Measurements from ENCODE around the gene PDZD7.
A peak's percentile ranks its signal among the peaks of the same experiment; 100 is the strongest.

PDZD7 gene

DNA sequence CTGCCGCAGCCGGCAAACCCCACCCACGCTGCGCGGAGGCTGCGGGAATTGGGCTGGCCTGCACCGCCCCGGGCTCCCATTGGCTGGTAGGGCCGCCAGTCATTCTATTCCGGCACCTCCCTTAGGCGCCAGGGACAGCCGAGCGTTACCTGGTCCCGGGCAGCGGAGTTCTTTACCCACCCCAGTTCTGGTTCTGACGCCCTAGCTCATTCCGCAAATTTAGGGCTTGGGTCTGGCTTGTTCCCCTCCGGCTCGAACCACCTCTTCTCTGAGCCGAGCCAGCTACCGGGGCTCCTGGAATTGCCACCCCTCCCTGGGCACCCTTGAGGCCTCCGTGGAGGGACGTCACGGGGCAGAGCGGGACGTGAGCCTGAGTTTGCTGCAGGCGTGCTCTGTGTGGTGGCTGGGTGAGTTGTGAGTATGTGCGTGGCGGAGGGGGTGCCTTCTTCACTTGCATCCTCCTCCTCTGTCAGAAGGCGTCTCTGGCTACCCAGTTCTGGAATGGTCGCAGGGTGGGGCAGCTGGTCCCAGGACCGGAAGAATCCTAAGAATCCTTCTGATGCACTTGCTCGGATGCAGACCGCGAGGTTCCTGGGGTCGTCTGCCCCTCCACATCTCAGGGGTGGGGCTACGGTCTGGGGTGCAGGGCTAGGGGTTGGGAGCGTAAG, at the start of gene PDZD7, which contains the start of gene SFXN3:
PDZD7 (minus strand) TSS at position 2 of the 668 bp plus-strand sequence. CDS start 910 bp downstream, outside the sequence.
SFXN3 (plus strand) TSS at position 107 of the 668 bp plus-strand sequence. CDS start 3,461 bp downstream, outside the sequence.
- DNase-seq = peak; percentile 95

DNA sequence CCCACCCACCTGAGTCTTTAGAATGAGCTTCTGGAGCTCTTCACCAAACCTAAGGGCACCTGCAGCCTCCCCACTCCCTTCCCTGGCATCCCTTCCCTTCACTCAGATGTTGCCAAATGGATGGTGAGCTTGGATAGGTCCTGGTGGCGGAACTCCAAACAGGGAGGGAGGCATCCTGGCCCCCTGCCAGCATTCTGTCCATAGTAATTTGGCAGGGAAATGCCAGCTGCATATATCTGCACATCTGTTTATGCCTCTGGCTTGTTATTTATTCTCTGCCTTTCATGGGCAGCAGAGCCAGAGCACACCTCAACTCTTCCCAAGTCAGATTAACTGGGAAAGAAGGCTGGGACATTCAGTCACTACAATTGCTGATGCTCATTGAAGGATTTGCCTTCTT, 48.9 kb upstream of the PDZD7 start:
- DNase-seq = no peak

DNA sequence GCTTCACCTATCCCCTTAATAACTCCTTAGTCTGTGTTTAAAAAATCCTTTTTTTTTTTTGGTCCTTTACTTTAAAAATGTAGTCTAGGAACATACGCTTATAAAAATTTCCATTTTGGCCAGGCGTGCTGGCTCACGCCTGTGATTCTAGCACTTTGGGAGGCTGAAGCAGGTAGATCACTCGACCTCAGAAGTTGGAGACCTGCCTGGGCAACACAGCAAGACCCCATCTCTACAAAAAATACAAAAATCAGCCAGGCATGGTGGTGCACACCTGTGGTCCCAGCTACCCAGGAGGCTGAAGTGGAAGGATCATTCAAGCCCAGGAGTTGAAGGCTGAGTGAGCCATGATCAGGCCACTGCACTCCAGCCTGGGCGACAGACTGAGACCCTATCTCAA, 45.7 kb upstream of the PDZD7 start:
- no peak for DNase-seq

DNA sequence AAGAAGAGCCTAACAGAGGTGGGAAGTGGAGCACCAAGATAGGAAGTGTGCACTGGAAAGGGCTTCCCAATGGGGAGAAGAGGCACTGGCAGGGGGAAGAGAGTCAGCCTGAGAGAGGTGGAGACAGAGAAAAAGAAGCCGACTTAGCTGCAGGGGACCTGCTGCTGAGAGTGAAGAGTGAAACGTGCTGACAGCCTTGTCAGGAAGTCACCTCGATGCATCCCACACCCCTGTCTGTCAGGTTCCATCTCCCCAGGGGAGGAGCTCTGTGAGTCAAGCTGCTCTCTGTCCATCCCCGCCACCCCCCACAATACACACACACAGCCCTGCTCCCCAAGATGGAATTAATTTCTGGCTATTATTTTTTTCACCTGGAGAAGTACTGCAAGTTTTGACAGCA, 44.8 kb upstream of the PDZD7 start:
- no peak for DNase-seq

DNA sequence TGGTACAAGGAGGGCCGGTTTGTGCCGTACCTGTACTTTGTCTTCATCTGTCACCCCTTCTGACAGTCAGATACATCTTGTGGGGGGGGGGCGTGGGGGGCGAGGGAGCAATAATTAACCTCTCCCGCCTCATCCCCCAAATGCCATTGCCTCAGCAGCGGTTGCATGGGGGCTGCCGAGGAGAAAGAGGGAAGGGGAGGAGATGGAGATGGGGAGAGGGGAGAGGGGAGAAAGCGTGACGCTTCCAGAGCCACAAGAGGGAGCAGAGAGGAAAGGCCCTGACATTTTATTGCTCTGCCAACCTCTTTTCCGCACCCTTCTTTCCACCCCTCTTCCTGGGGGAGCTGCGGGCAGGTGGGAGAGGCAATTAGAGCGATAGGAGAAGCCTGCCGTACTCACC, 42.7 kb upstream of the PDZD7 start:
- DNase-seq = no peak

DNA sequence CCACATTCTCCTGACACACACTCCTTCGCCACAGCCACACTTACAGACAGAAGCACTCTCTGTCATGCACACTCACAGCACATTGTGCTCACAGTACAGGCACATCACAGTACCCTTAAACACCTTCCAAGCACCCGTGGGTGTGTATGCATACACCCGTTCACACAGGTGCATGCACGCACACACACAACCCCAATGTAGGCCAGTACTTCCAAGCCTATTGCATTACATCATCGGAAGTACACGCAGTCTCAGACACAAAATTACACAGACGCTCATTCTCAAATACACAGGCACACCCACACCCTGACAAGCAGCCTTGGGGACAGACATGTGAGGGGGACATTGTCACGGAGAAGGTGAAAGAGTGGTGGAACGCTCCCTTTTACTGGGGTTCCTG, 42.0 kb upstream of the PDZD7 start:
- DNase-seq = no peak

DNA sequence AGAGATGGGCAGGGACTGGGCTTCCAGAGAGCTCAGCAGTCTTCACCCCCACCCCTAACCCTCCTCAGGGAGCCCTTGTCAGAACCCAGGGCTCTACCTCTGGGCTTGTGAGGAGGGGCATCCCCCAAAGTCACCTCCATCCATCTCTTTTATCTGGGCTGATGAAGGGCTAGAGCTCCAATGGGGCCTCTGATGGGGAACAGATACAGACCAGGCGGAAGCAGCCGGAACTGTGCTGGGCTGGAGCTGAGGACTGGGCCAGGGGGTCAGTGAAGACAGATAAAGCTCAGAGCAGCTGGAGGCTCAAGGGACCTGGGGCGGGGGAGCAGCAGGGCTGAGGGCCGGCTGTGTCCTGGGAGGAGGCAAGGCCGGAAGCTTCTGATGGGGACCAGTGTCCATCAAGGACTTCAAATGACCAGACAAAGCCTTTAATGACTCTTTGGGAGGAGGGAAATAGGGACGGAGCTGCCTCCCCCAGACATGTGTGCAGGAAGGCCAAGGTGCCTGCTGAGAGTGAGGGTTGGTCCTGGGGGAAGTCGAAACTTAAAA, 41.0 kb upstream of the PDZD7 start:
- DNase-seq = no peak

DNA sequence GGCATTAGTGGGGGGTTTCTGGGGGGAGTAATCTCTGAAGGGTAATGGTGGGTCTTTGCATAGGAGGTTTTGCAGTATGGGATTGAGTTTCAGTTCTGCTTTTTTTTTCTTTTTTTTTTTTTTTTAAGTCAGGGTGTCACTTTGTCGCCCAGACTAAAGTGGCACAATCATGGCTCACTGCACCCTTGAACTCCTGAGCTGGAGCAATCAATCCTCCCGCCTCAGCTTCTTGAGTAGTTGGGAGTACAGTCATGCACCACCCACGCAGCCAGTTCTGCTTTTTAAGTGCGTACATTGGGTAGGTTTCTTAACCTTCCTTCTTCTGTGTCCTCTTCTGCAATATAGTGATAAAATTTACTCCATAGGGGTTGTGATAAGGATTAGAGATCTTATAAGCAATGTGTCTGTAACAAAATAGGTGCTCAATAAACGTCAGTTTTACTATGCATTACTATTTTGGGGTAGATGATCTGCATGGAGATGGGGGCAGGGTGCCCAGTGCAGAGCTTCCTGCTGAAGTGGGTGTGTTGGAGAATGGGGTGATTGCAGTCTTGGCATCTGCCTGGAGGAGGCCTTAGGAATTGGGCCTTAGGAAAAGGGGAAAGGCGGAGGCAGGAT, 40.4 kb upstream of the PDZD7 start:
- peak; percentile 32 for DNase-seq

DNA sequence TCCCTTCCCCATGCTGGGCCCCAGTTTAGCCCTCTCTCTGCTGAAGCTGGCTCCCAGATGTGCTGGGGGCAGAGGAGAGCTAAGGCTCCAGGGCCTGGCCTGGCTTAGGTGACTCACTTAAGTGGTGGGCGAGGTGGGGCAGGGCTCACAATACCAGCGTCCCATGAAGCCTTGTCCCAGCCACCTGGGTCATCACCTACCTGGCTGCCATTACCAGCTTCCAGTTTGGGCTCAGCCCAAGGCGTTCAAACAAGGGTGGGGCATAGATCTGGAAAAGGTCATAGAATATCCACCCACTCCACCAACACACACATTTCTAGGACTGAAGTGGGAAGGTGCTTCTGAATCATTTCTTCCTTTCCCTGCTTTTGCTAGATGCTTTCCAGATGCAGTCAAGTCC, 39.2 kb upstream of the PDZD7 start:
- DNase-seq = no peak

DNA sequence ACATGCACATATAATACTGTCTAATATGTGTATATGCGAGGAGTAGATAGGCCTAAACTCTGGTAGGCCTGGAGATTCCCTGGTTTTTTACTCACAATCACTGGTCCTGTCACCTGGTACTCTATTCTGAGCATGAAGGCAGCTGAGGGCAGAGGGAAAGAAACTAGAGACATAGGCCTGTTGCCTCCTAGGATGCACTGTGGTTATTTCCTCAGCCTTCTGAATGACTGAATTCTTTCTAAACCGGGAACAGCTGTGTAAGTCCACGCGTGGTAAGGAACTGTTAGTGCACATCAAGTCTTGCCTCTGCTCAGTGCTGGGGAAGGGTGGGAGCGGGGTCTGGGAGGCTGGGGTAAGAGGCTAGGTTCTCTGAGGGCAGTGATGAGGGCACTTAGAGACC, 38.5 kb upstream of the PDZD7 start:
- DNase-seq = no peak

DNA sequence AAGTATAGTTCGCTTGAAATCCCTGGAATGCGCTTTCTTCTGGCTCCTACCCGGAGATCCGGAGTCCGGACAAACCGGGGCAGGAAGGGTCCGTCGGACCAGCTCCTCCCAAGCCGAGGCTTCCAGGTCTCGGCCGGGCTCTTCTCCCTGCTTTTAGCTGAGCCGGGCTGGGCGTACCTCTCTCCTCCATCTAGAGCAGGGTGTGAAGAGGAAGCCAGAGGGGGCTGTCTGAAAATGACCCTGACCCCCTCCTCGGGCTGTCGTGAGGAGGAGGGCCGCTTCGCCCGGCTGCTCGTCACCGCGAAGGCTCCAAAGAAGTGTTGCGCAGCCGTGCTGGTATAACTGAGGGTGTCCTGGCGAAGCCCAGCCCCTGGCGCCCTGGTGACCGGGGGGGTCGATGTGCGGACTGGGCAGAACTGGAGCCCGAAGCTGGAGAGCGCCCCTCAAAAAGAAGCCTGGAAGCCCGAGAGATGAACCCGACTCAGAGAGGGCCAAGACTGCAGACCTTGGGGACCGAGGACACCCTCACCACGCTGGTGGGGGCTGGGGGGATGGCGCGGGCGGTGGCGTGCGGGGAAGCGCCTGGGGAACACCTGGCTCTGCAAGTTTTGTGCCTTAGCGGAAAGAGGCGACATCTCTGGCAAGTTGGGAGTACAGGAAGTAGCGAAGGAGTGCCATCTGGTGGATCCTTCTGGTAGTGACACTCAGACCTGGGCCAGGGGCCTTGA, 36.6 kb upstream of the PDZD7 start:
- peak; percentile 82 for DNase-seq

DNA sequence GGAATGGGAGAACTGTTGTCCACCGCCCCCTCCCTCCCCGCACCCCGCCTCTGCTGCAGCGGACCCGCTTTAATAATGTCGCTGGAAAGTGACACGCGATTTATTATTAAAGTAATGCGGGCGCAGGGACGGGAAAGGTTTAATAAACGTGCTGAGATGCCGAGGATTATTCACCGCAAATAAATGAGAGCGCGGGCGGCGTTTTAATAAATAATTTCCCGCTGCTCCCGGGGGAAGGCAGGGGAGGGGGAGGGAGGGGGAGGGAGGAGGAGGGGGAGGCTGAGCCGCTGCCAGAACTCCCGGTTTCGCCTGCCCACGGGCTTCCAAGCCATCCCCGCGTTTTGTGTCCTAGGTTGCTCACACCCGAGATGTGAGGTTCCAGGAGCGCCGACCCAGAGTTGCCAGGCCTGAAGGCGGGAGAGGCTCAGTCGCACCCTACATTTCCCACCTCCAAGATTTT, 36.0 kb upstream of the PDZD7 start:
- no peak for DNase-seq

DNA sequence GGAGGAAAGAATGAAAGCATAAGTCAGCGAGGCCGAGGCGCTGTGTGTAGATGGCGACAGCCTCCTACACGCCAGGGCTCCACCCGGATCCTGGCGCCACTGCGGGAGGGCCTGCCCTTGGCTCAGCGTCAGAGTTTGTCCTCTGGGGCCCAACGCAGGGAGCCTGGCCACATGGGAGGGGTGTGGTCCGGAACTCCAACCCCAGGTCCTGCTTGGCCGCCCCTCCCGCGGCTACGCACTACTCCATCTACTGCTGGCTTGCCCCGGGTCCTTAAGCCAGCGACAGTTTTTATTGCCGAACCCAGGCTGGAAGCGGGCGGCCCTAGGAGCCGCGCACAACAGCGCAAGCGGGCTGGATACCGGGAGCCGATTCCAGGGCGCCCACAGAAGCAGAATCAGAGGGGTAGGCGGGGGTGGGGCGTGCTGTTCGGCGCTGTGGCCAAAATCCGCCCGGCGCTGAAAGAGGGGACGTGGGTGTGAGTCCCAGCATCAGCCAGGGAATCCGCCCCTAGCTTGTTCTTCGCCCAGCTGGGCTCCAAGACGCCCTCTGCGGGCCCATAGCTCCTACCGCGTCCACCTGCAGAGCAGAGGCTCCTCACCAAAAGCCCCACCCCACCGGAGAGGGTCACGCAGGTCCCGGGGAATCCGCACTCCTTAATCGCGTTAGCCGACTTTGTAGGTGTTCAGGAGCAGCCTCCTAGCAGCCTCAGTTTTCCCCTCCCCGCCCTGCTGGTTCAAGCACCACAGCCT, 35.4 kb upstream of the PDZD7 start:
- peak; percentile 58 for DNase-seq

DNA sequence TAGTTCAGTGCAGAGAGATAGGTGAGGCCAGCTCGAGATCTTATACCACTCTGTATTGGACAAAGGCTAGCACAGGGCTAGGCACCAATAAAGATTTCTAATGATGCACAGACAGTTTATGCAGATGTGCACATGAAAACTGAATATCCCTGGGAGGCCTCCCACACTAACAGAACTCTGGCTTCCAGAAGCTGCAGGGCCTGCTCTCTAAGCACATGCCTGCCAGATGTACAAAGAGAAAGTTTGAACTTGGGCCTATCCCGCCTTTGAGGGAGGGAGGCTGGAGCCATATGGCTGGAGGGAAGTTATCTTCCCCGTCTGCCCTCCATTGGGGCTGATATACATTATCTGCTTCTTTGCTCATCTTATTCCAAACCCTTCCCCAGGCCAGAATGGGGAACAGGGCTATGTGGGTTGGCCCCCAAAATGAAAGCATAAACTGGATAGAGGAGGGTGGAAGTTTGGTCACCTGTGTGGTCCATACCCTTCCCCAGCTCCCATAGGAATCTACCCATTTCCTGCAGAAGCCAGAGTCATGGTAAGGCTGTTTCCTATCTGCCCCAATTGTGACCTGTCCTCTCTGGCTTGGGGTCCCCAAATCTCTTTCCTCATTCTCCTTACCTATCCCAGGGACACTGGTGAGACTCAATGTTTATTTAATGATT, 34.7 kb upstream of the PDZD7 start:
- DNase-seq = no peak

DNA sequence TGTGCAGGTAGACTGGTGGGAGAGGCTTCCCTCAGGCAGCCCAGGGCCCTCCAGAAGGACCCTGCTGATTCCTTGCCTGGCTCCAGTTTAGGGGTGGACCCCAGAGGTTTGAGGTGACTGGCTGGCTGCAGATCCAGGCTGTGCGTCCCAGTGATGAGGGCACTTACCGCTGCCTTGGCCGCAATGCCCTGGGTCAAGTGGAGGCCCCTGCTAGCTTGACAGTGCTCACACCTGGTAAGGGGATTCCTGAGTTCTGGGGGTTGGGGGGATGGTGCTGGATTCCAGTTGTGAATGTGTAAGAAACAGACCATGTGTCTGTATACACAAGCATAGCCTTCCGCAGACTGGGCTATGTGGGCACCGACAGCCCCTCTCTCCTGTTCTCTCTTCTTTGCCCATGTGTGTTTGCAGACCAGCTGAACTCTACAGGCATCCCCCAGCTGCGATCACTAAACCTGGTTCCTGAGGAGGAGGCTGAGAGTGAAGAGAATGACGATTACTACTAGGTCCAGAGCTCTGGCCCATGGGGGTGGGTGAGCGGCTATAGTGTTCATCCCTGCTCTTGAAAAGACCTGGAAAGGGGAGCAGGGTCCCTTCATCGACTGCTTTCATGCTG, 33.6 kb upstream of the PDZD7 start:
- DNase-seq = no peak

DNA sequence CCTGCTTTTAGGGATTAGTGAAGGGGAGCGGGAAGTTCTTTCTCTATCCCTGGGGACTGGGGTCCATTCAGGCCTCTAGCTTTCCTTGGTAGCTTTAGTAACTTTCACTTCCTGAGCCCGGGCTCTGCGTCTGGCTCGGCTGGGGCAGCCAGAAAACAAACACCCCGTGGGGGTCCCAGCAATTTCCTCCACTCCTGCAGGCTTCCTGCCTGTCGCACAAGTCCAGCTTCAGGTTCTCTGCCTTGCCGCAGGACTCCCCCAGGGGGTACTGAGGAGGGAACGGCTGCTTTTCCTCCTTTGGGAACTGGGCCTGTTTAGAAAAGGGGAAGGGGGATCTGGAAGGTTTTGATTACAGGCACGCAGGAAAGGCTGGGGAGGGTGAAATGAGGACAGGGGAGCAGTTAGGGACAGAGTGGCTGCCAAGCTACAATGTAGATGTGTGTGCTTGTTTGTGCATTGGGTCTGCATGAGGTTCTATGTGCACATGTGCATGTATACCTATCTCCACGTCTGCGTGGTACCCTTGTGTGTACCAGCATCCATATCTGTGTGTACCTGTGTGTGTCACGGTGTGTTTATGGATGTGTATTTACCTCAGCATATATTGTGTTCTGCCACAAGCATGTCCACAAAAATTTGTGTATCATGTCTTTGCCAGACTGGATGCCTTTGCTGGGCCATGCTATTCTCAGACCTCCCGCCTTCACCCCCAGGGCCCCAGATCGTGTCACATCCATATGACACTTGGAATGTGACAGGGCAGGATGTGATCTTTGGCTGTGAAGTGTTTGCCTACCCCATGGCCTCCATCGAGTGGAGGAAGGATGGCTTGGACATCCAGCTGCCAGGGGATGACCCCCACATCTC, 32.9 kb upstream of the PDZD7 start:
- no peak for DNase-seq

DNA sequence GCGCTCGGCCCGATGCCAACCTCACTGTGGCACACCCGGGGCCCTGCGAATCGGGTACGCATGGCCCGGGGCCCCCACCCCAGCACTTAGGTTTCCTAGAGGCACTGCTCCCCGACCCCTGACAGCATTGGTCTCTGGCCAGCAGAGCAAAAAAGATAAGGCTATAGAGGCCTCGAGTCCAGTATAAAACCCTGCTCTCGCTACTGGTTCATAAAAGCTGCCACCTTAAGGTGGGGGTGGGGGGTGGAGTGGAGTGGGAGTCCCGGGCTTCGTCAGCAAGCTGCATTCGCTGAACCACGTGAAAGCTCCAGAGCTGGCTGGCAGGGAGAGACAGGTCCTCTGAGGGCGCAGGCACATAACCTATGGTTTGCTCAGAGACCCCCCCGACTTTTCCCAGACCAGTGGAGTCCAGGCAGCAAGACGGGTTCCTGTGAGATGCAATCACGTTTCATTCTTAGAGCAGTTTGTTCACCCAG, 32.2 kb upstream of the PDZD7 start:
- DNase-seq = no peak

DNA sequence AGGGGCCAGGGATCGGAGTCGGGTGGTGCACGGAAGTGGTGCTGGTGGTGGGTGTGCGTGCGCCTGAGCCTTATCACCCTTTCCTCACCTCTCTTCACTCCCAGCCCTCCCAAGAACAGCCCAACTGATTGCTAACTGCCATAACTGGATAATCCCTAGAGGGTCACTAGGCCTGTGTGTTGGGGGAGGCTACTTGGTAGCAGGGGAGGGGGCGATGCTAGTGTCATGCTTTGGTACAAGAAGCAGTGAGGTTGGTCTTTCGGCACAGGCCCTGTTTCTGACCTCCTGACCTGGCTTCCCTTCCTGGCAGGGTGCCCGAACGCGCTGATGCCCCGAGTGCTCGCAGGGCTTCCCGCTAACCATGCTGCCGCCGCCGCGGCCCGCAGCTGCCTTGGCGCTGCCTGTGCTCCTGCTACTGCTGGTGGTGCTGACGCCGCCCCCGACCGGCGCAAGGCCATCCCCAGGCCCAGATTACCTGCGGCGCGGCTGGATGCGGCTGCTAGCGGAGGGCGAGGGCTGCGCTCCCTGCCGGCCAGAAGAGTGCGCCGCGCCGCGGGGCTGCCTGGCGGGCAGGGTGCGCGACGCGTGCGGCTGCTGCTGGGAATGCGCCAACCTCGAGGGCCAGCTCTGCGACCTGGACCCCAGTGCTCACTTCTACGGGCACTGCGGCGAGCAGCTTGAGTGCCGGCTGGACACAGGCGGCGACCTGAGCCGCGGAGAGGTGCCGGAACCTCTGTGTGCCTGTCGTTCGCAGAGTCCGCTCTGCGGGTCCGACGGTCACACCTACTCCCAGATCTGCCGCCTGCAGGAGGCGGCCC, 31.5 kb upstream of the PDZD7 start:
- peak; percentile 56 for DNase-seq

DNA sequence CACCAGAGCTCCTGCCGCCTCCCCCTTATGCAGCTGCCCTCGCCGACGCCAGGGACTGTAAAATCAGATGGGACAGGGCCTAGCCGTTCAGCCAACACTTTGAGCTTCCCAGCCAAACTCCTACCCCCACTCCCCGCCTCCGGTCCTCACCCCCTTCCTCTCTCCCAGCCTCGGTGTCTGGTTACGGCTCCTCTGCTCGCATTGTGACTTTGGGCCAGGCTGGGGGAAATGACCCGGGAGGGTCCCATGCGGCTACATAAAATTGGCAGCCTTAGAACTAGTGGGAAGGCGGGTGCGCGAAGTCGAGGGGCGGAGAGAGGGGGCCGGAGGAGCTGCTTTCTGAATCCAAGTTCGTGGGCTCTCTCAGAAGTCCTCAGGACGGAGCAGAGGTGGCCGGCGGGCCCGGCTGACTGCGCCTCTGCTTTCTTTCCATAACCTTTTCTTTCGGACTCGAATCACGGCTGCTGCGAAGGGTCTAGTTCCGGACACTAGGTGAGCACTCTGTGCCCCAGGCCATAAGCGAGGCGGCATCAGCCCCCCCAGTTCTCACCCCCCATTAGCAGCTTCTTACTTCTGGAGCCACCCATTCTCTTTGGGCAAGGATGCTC, 30.8 kb upstream of the PDZD7 start, which contains the start of gene KAZALD1:
KAZALD1 (plus strand) TSS at position 366 of the 608 bp plus-strand sequence. CDS start 604 bp downstream, outside the sequence.
- no peak for DNase-seq

All from CD4-positive, alpha-beta T cell treated with Interleukin-21 for 1 hour (primary cell).